ENCODE results near the gene GPC5. TPM values are rescaled to one million over a fixed set of nuclear protein-coding genes. Genes with fewer than 3 reads are reported as not detected.

Gene GPC5
- total RNA-seq, 1 experiment from 2014 or later, result not detected

GRCh38 chr13:91621963-91622362 is 223.5 kb downstream of the GPC5 start:
- no peak overlapping the region for H3K27ac Mint-ChIP-seq (ENCODE audit: unreplicated experiment)
- no peaks in the 10 kb centered on the region for H3K4me1 Mint-ChIP-seq (ENCODE audit: low read depth, unreplicated experiment)
- TF ChIP-seq, protein P1, sequence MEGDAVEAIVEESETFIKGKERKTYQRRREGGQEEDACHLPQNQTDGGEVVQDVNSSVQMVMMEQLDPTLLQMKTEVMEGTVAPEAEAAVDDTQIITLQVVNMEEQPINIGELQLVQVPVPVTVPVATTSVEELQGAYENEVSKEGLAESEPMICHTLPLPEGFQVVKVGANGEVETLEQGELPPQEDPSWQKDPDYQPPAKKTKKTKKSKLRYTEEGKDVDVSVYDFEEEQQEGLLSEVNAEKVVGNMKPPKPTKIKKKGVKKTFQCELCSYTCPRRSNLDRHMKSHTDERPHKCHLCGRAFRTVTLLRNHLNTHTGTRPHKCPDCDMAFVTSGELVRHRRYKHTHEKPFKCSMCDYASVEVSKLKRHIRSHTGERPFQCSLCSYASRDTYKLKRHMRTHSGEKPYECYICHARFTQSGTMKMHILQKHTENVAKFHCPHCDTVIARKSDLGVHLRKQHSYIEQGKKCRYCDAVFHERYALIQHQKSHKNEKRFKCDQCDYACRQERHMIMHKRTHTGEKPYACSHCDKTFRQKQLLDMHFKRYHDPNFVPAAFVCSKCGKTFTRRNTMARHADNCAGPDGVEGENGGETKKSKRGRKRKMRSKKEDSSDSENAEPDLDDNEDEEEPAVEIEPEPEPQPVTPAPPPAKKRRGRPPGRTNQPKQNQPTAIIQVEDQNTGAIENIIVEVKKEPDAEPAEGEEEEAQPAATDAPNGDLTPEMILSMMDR (IDR thresholded peaks at IDR 0.05; ENCODE audit: unreplicated experiment), result no peak
- H3K27me3 Mint-ChIP-seq (ENCODE audit: unreplicated experiment), result no peaks in the 10 kb centered on the region
- intact Hi-C loops (cut with micrococcal nuclease; ENCODE audit: unreplicated experiment), result no loop called here
- no peaks in the 10 kb centered on the region for H3K9me3 Mint-ChIP-seq (ENCODE audit: low read depth, unreplicated experiment)
- CTCF ChIA-PET, result no interaction called here
- no TSS peak for BruUV-seq (replicated peaks)
- no peaks in the 10 kb centered on the region for H3K36me3 Mint-ChIP-seq (ENCODE audit: insufficient read depth, unreplicated experiment)
- no peak overlapping the region for H3K4me3 Mint-ChIP-seq (ENCODE audit: low read depth, unreplicated experiment)
- DNase-seq, result no peak

- Mint-ChIP-seq H3K4me1 (ENCODE audit: low read depth, unreplicated experiment) (no peaks in the 10 kb centered on the region), H3K4me3 (ENCODE audit: low read depth, unreplicated experiment) (no peak overlapping the region), H3K9me3 (ENCODE audit: low read depth, unreplicated experiment) (no peaks in the 10 kb centered on the region), H3K36me3 (ENCODE audit: insufficient read depth, unreplicated experiment) (no peaks in the 10 kb centered on the region), H3K27ac (ENCODE audit: unreplicated experiment) (no peak overlapping the region), H3K27me3 (ENCODE audit: unreplicated experiment) (no peaks in the 10 kb centered on the region)
- intact Hi-C loops (cut with micrococcal nuclease; ENCODE audit: unreplicated experiment), result no loop called here
- TF ChIP-seq, protein P1 (IDR thresholded peaks at IDR 0.05; ENCODE audit: unreplicated experiment), result no peak
- CTCF ChIA-PET, result no interaction called here
- BruUV-seq (replicated peaks), result no TSS peak
- DNase-seq, result no peak
Observed at GRCh38 chr13:91622778-91623550, 224.5 kb downstream of the GPC5 start.

- Mint-ChIP-seq H3K9me3 (ENCODE audit: low read depth, unreplicated experiment) (no peaks in the 10 kb centered on the region), H3K36me3 (ENCODE audit: insufficient read depth, unreplicated experiment) (no peaks in the 10 kb centered on the region), H3K27me3 (ENCODE audit: unreplicated experiment) (no peaks in the 10 kb centered on the region), H3K4me3 (ENCODE audit: low read depth, unreplicated experiment) (no peak overlapping the region), H3K27ac (ENCODE audit: unreplicated experiment) (no peak overlapping the region), H3K4me1 (ENCODE audit: low read depth, unreplicated experiment) (no peaks in the 10 kb centered on the region)
- DNase-seq, result no peak
- BruUV-seq (replicated peaks), result no TSS peak
- CTCF ChIA-PET, result no interaction called here
- TF ChIP-seq, protein P1 (IDR thresholded peaks at IDR 0.05; ENCODE audit: unreplicated experiment), result no peak
- intact Hi-C loops (cut with micrococcal nuclease; ENCODE audit: unreplicated experiment), result no loop called here
Observed at GRCh38 chr13:91627952-91628739, 229.7 kb downstream of the GPC5 start.

DNA sequence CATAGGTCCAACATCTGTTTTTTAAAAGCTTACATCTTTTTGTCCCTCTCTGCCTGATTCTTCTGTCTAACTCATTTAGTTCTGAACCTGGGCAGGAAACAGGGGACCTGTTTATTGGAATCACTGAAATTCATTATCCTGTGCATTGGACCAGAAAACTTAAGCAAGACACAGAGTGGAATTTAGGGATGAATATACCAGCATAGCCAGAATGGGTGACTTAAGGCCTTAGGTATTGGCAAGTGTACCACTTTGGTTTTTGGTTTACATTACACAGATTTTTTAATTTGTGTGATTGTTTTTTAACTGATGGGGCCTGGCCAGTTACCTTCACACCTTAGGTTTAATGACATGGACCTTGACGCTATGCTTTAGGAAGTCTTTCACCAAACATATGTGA is 232.5 kb downstream of the GPC5 start:
- no peaks in the 10 kb centered on the region for H3K27me3 Mint-ChIP-seq (ENCODE audit: unreplicated experiment)
- no peak for DNase-seq
- TF ChIP-seq, protein P1 (IDR thresholded peaks at IDR 0.05; ENCODE audit: unreplicated experiment), result no peak
- intact Hi-C loops (cut with micrococcal nuclease; ENCODE audit: unreplicated experiment), result no loop called here
- BruUV-seq (replicated peaks), result no TSS peak
- no peaks in the 10 kb centered on the region for H3K9me3 Mint-ChIP-seq (ENCODE audit: low read depth, unreplicated experiment)
- H3K27ac Mint-ChIP-seq (ENCODE audit: unreplicated experiment), result no peak overlapping the region
- H3K4me1 Mint-ChIP-seq (ENCODE audit: low read depth, unreplicated experiment), result no peaks in the 10 kb centered on the region
- H3K4me3 Mint-ChIP-seq (ENCODE audit: low read depth, unreplicated experiment), result no peak overlapping the region
- H3K36me3 Mint-ChIP-seq (ENCODE audit: insufficient read depth, unreplicated experiment), result no peaks in the 10 kb centered on the region
- CTCF ChIA-PET, result no interaction called here
